Myometrial cell (primary cell): Measurements from ENCODE around the gene EPN2. TPM values are rescaled to one million over a fixed set of nuclear protein-coding genes. Genes with fewer than 3 reads are reported as not detected.

Experiments
- total RNA-seq: library from RNA; depleted of rRNA; stranded (reverse); fragments of >200 nt; gene quantifications from 2 replicates; pipeline ENCODE4 v1.2.3, GENCODE V29; 2015

EPN2 gene
- total RNA-seq, result 20.2 and 37.9 TPM in 2 replicates

DNA sequence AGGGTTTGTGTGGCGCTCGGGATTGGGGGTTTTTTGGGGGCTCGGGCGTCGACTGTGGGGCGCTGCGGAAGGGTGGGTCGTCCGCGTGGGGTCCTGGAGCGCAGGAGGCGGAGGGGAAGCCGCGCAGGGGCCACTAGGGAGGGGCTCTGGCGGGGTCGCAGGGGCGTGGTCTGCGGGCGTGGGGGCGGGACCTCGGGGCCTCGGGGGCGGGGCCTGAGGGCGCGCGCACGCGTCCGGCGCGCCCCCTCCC is at the start of gene EPN2:
Gene EPN2 (plus strand): TSS at position 228 of the 250 bp plus-strand sequence. CDS start 45,754 bp downstream, outside the sequence.

GRCh38 chr17:19362277-19363113 is 125.3 kb downstream of the EPN2 start, which contains the start of gene B9D1:
Gene B9D1 (minus strand): TSS chr17:19362723. CDS start chr17:19362569, 154 bp downstream.

GRCh38 chr17:19378416-19379360 is 141.5 kb downstream of the EPN2 start, which contains the start of gene MAPK7:
Gene MAPK7 (plus strand): TSS chr17:19378498. CDS start chr17:19378901, 403 bp downstream.

Other genes with a start within 250 kb of the EPN2 start
- 9.5 and 13.8 TPM in 2 replicates for gene FAM83G, start 232.6 kb upstream of the EPN2 start, total RNA-seq
- under 0.01 TPM in 1 of 2 replicates, not detected in the other for gene GRAP, start 190.4 kb upstream of the EPN2 start, total RNA-seq
- gene GRAPL, start 109.8 kb upstream of the EPN2 start, total RNA-seq, result not detected in 2 replicates
- gene B9D1, start 125.4 kb downstream of the EPN2 start, total RNA-seq, result 45.8 and 49.8 TPM in 2 replicates
- gene MAPK7, start 141.1 kb downstream of the EPN2 start, total RNA-seq, result 15.8 and 41.5 TPM in 2 replicates
- gene MFAP4, start 149.8 kb downstream of the EPN2 start, total RNA-seq, result 73.0 and 114 TPM in 2 replicates
- 3.0 and 4.3 TPM in 2 replicates for gene RNF112, start 173.9 kb downstream of the EPN2 start, total RNA-seq